Mesothelial cell of epicardium (in vitro differentiated cells): ENCODE results near the gene RASSF10. TPM values are rescaled to one million over a fixed set of nuclear protein-coding genes. Genes with fewer than 3 reads are reported as not detected.

Source experiments
- DNase-seq, 2 experiments: peaks; one replicate each; pipeline ENCODE4 v3.0.0; 2021; ENCODE audit warnings: low spot score in 2 of 2; ENCODE audit not compliant: unreplicated experiment in 2 of 2
- H3K27ac Mint-ChIP-seq: 2 replicates; pipeline ENCODE4 v1.8.0; 2021; ENCODE audit warnings: mixed read lengths
- H3K27me3 Mint-ChIP-seq: 2 replicates; pipeline ENCODE4 v1.8.0; 2021; ENCODE audit warnings: low read depth, mixed read lengths
- H3K36me3 Mint-ChIP-seq: 2 replicates; pipeline ENCODE4 v1.8.0; 2021; ENCODE audit warnings: mixed read lengths
- H3K4me1 Mint-ChIP-seq: 2 replicates; pipeline ENCODE4 v1.8.0; 2021; ENCODE audit warnings: mixed read lengths
- H3K4me3 Mint-ChIP-seq: 2 replicates; pipeline ENCODE4 v1.8.0; 2021; ENCODE audit warnings: mild to moderate bottlenecking, moderate library complexity, mixed read lengths
- H3K9me3 Mint-ChIP-seq: 2 replicates; pipeline ENCODE4 v1.8.0; 2021; ENCODE audit warnings: mixed read lengths
- CTCF ChIP-seq: fragments of 200-600 bp; sonication (generic); IDR thresholded peaks from one replicate; pipeline ENCODE4 v1.5.0; 2021; ENCODE audit warnings: antibody characterized with exemption; ENCODE audit not compliant: unreplicated experiment
- total RNA-seq: library from RNA; stranded (reverse); gene quantifications from 3 replicates; pipeline ENCODE4 v1.2.1, GENCODE V29; 2021

The RASSF10 gene
- total RNA-seq, 1 donor from 2014 or later: 0.09 TPM

- no peaks in the 10 kb centered on the region for H3K27me3 Mint-ChIP-seq
- TF ChIP-seq CTCF: no peak
- peaks cover 35% of the 10 kb centered on the region for H3K4me1 Mint-ChIP-seq
- H3K36me3 Mint-ChIP-seq: no peaks in the 10 kb centered on the region
- H3K9me3 Mint-ChIP-seq: no peaks in the 10 kb centered on the region
- H3K4me3 Mint-ChIP-seq: no peak overlapping the region
- DNase-seq: no peak
- H3K27ac Mint-ChIP-seq: peak overlapping the region; percentile 88
These were observed 35.5 kb upstream of the RASSF10 start for GRCh38 chr11:12973528-12974181.

- no peak for DNase-seq
- H3K9me3 Mint-ChIP-seq: no peaks in the 10 kb centered on the region
- no peak overlapping the region for H3K4me3 Mint-ChIP-seq
- H3K27ac Mint-ChIP-seq: no peak overlapping the region
- peaks cover 32% of the 10 kb centered on the region for H3K4me1 Mint-ChIP-seq
- no peak for TF ChIP-seq CTCF
- no peaks in the 10 kb centered on the region for H3K27me3 Mint-ChIP-seq
- no peaks in the 10 kb centered on the region for H3K36me3 Mint-ChIP-seq
These were observed 33.9 kb upstream of the RASSF10 start for GRCh38 chr11:12975195-12975594.

GRCh38 chr11:12979928-12980689 lies 29.0 kb upstream of the RASSF10 start:
- no peaks in the 10 kb centered on the region for H3K9me3 Mint-ChIP-seq
- no peaks in the 10 kb centered on the region for H3K36me3 Mint-ChIP-seq
- H3K4me3 Mint-ChIP-seq: no peak overlapping the region
- H3K27me3 Mint-ChIP-seq: peaks cover 5% of the 10 kb centered on the region
- peaks cover 13% of the 10 kb centered on the region for H3K4me1 Mint-ChIP-seq
- DNase-seq: no peak
- no peak overlapping the region for H3K27ac Mint-ChIP-seq
- no peak for TF ChIP-seq CTCF

GRCh38 chr11:12981676-12982522 lies 27.2 kb upstream of the RASSF10 start:
- no peaks in the 10 kb centered on the region for H3K36me3 Mint-ChIP-seq
- H3K4me1 Mint-ChIP-seq: peaks cover 13% of the 10 kb centered on the region
- H3K27ac Mint-ChIP-seq: no peak overlapping the region
- no peaks in the 10 kb centered on the region for H3K9me3 Mint-ChIP-seq
- H3K27me3 Mint-ChIP-seq: peaks cover 23% of the 10 kb centered on the region
- no peak overlapping the region for H3K4me3 Mint-ChIP-seq
- TF ChIP-seq CTCF: no peak
- no peak for DNase-seq

GRCh38 chr11:12983336-12983735 lies 25.8 kb upstream of the RASSF10 start:
- Mint-ChIP-seq H3K9me3 (no peaks in the 10 kb centered on the region), H3K36me3 (no peaks in the 10 kb centered on the region), H3K27me3 (peaks cover 23% of the 10 kb centered on the region), H3K4me3 (no peak overlapping the region), H3K4me1 (peaks cover 11% of the 10 kb centered on the region), H3K27ac (no peak overlapping the region)
- no peak for DNase-seq
- TF ChIP-seq CTCF: no peak
